HG03045 (cell line): ENCODE data around the gene SIRT3.

Experiments
- ATAC-seq: cut with Tn5 transposase; IDR thresholded peaks from one replicate; pipeline ENCODE4 v1.9.1; 2021; ENCODE audit warnings: mild to moderate bottlenecking, moderate library complexity; ENCODE audit not compliant: unreplicated experiment

The SIRT3 gene

GRCh38 chr11:271319-271715 lies 35.2 kb upstream of the SIRT3 start:
- ATAC-seq, result no peak

- ATAC-seq, result no peak
Observed at GRCh38 chr11:270451-271318, 34.5 kb upstream of the SIRT3 start.

- peak; percentile 56 for ATAC-seq
Observed at GRCh38 chr11:269146-269890, 33.2 kb upstream of the SIRT3 start.

- ATAC-seq, result peak; percentile 48
Observed at GRCh38 chr11:268716-269145, 32.6 kb upstream of the SIRT3 start.

- ATAC-seq, result no peak
Observed at GRCh38 chr11:267491-267994, 31.4 kb upstream of the SIRT3 start.

- ATAC-seq, result no peak
Observed at GRCh38 chr11:266676-267439, 30.7 kb upstream of the SIRT3 start.

GRCh38 chr11:261624-262023 lies 25.5 kb upstream of the SIRT3 start:
- ATAC-seq, result no peak

GRCh38 chr11:259413-259812 lies 23.3 kb upstream of the SIRT3 start:
- no peak for ATAC-seq

GRCh38 chr11:257766-258493 lies 21.8 kb upstream of the SIRT3 start:
- ATAC-seq, result no peak

GRCh38 chr11:256952-257737 lies 21.0 kb upstream of the SIRT3 start:
- ATAC-seq, result no peak

GRCh38 chr11:255816-256215 lies 19.7 kb upstream of the SIRT3 start:
- ATAC-seq, result no peak

GRCh38 chr11:255176-255575 lies 19.0 kb upstream of the SIRT3 start:
- ATAC-seq, result no peak

GRCh38 chr11:253886-254270 lies 17.7 kb upstream of the SIRT3 start:
- no peak for ATAC-seq

- ATAC-seq, result no peak
Observed at GRCh38 chr11:253160-253885, 17.2 kb upstream of the SIRT3 start.

GRCh38 chr11:252666-253065 lies 16.5 kb upstream of the SIRT3 start:
- ATAC-seq, result no peak

GRCh38 chr11:251550-251949 lies 15.4 kb upstream of the SIRT3 start:
- ATAC-seq, result no peak

GRCh38 chr11:250740-251299 lies 14.7 kb upstream of the SIRT3 start:
- ATAC-seq, result no peak

GRCh38 chr11:250274-250673 lies 14.1 kb upstream of the SIRT3 start:
- ATAC-seq, result no peak

GRCh38 chr11:249062-249461 lies 12.9 kb upstream of the SIRT3 start:
- ATAC-seq, result no peak
